ENCODE data around the gene DNAJB13.
"Not testable (repeated sequence)": the region's sequence is repeated elsewhere in the genome, so short reads cannot be mapped to it uniquely, and the experiment has no call there.

The DNAJB13 gene, protein sequence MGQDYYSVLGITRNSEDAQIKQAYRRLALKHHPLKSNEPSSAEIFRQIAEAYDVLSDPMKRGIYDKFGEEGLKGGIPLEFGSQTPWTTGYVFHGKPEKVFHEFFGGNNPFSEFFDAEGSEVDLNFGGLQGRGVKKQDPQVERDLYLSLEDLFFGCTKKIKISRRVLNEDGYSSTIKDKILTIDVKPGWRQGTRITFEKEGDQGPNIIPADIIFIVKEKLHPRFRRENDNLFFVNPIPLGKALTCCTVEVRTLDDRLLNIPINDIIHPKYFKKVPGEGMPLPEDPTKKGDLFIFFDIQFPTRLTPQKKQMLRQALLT

GRCh38 chr11:73950869-73951710, at the start of gene DNAJB13:
TSS of gene DNAJB13 (plus strand) at chr11:73951026. CDS start at chr11:73951070, 44 bp downstream.
- H3K36me3 ChIP-seq (ENCODE audit: insufficient read depth, low read length) = no peaks in the 10 kb centered on the region
- peaks cover 7% of the 10 kb centered on the region; the same call in 1 of the 2 replicates for H3K9me3 ChIP-seq (ENCODE audit: control insufficient read depth, insufficient read depth, low read length)
- peaks cover 3% of the 10 kb centered on the region; the same call in 1 of the 2 replicates for H3K4me1 ChIP-seq (ENCODE audit: insufficient read depth, low read length)
- H3K9ac ChIP-seq (ENCODE audit: low read depth, low read length) = no peak within 1 kb of the TSS

DNA sequence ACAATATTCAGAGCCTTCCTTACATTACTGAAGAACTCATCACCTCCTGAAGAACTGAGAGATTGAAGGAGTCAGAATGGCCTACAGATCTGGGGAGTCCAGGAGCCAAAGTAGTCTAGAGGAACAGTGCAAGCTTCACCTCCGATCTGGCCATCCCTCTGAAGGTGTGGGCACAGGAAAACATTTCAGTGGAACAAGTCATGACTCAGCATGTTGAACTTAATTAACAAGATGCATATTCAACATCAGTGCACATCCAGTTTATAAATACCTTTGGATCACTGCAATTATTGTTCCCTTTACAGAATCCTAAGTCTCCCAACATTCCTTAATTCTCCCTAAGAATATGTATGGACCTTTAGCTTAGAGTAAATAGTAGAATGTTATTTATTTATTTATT, 48.5 kb upstream of the DNAJB13 start:
- Histone ChIP-seq H3K9ac (ENCODE audit: low read depth, low read length) (no peak overlapping the region), H3K36me3 (ENCODE audit: insufficient read depth, low read length) (peaks cover 6% of the 10 kb centered on the region), H3K4me1 (ENCODE audit: insufficient read depth, low read length) (no peaks in the 10 kb centered on the region), H3K9me3 (ENCODE audit: control insufficient read depth, insufficient read depth, low read length) (no peaks in the 10 kb centered on the region)

DNA sequence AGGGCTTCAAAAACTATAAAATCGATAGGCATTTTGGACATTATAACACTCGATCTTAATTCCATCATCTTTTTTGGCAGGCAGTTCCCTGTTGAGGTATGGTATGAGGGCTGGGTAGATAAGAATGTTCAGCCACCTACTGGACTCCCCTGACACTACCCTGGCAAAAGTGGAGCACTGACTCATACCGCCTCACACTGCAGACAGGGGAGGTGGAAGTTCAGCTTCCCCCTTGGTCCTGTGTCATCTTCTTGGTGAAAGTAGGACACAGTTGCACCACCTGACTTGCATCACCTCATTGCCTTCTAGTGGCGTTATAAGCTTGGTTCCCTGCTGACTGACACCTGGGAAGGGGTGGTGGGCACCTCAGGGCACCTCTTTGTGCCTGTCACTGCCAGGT, 43.6 kb upstream of the DNAJB13 start:
- H3K4me1 ChIP-seq (ENCODE audit: insufficient read depth, low read length) = no peaks in the 10 kb centered on the region
- no peaks in the 10 kb centered on the region for H3K9me3 ChIP-seq (ENCODE audit: control insufficient read depth, insufficient read depth, low read length)
- peaks cover 5% of the 10 kb centered on the region for H3K36me3 ChIP-seq (ENCODE audit: insufficient read depth, low read length)
- H3K9ac ChIP-seq (ENCODE audit: low read depth, low read length) = no peak overlapping the region

DNA sequence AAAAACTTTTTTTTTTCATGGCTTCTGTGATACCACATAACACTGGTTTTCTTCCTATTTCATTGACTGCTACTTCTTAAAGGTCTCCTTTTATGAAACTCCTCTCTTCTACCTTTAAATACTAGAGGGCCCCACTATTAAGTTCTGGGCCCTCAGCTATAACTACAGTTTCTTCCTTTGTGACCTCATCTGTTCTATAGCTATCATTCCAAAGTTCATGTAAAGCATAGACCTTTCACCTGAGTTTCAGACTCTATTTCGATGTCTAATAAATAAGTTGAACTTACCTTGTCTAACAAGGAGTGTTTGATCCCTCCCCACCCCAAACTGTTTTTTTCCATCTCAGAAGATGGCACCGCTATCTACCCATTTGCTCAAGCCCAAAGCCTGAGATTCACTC, 38.8 kb upstream of the DNAJB13 start:
- Histone ChIP-seq H3K9ac (ENCODE audit: low read depth, low read length) (no peak overlapping the region), H3K36me3 (ENCODE audit: insufficient read depth, low read length) (peaks cover 9% of the 10 kb centered on the region; the same call in 1 of the 2 replicates), H3K9me3 (ENCODE audit: control insufficient read depth, insufficient read depth, low read length) (no peaks in the 10 kb centered on the region), H3K4me1 (ENCODE audit: insufficient read depth, low read length) (no peaks in the 10 kb centered on the region)

DNA sequence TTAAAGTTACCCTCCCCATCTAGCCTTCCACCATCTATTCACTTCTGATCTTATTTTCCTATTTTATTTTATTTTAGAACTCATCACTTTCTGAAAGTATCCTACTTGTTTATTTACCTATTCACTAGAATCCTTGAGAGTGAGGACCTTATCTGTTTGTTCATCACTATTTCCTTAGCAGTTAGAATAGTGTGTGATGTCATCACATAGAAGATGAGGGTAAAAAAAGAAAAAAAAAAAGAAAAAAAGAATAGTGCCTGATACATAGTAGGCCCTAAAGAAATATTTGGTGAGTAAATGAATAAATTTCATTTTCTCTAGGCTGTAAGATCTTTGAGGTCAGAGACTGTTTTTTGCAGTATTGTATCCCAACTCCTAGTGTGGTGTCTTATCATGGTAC, 37.4 kb upstream of the DNAJB13 start:
- Histone ChIP-seq H3K4me1 (ENCODE audit: insufficient read depth, low read length) (no peaks in the 10 kb centered on the region), H3K36me3 (ENCODE audit: insufficient read depth, low read length) (peaks cover 9% of the 10 kb centered on the region; the same call in 1 of the 2 replicates)

DNA sequence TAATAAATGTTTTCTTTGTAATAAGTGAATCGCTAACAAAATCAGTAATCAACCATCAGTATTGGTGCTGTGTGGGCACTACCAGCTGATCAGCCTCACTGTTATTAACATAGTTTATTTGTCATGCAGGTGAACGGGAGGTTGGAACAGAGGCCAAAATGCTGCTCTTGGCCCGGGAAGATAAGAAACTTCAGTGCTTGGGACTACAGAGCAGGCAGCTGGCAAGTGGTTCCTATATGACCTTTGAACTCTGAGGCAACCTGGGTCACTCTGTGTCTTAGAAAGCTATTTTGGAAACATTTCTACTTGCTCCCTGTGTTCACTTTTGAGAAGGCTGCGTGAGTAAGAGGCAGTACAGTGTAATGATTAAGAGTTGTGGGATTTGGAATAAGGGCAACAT, 36.5 kb upstream of the DNAJB13 start:
- Histone ChIP-seq H3K9me3 (ENCODE audit: control insufficient read depth, insufficient read depth, low read length) (no peaks in the 10 kb centered on the region), H3K36me3 (ENCODE audit: insufficient read depth, low read length) (peaks cover 11% of the 10 kb centered on the region), H3K4me1 (ENCODE audit: insufficient read depth, low read length) (no peaks in the 10 kb centered on the region), H3K9ac (ENCODE audit: low read depth, low read length) (no peak overlapping the region)

More for the DNA sequence above, 37.4 kb upstream of the DNAJB13 start:
- no peaks in the 10 kb centered on the region for H3K9me3 ChIP-seq (ENCODE audit: control insufficient read depth, insufficient read depth, low read length)
- H3K9ac ChIP-seq (ENCODE audit: low read depth, low read length) = no peak overlapping the region

DNA sequence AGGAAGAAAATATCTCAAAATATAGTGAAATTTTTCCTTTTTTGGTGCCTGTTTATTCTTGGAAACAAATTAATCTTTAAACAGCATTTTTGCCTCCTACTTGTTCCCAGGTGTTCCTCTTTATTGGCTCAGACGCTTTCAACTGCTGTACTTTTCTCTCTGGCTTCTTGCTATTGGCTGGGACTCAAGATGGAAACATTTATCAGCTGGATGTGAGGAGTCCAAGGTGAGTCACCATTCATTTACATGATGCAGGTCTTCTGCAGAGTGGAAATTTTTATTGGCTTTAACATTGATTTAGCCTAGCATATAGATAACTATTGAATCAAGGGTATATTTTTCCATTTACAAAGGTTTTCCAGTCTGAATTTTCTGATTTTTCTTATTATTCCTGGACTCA, 34.4 kb upstream of the DNAJB13 start:
- no peaks in the 10 kb centered on the region for H3K4me1 ChIP-seq (ENCODE audit: insufficient read depth, low read length)
- no peak overlapping the region for H3K9ac ChIP-seq (ENCODE audit: low read depth, low read length)
- H3K36me3 ChIP-seq (ENCODE audit: insufficient read depth, low read length) = peaks cover 12% of the 10 kb centered on the region
- H3K9me3 ChIP-seq (ENCODE audit: control insufficient read depth, insufficient read depth, low read length) = no peaks in the 10 kb centered on the region

DNA sequence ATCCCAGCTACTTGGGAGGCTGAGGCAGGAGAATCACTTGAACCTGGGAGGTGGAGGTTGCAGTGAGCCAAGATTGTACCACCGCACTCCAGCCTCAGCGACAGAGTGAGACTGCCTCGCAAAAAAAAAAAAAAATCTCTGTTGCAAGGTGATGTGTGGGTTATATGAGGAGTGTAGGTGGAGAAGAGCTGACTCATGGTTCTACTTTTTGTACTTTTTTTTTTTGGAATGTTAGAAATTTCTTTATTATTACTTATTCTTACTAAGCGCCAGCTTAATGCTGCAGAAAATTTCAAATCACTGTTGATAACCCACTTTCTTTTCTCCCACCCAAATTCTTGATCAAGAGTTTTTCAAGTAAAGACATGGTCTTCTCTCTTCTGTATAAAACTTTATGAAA, 29.6 kb upstream of the DNAJB13 start:
- H3K4me1 ChIP-seq (ENCODE audit: insufficient read depth, low read length) = no peaks in the 10 kb centered on the region
- H3K36me3 ChIP-seq (ENCODE audit: insufficient read depth, low read length) = peaks cover 8% of the 10 kb centered on the region
- H3K9me3 ChIP-seq (ENCODE audit: control insufficient read depth, insufficient read depth, low read length) = no peaks in the 10 kb centered on the region
- H3K9ac ChIP-seq (ENCODE audit: low read depth, low read length) = no peak overlapping the region

GRCh38 chr11:73929388-73929787, 21.4 kb upstream of the DNAJB13 start:
- H3K36me3 ChIP-seq (ENCODE audit: insufficient read depth, low read length) = peaks cover 16% of the 10 kb centered on the region
- no peak overlapping the region for H3K9ac ChIP-seq (ENCODE audit: low read depth, low read length)
- H3K9me3 ChIP-seq (ENCODE audit: control insufficient read depth, insufficient read depth, low read length) = no peaks in the 10 kb centered on the region; the same call in 1 of the 2 replicates
- H3K4me1 ChIP-seq (ENCODE audit: insufficient read depth, low read length) = no peaks in the 10 kb centered on the region

DNA sequence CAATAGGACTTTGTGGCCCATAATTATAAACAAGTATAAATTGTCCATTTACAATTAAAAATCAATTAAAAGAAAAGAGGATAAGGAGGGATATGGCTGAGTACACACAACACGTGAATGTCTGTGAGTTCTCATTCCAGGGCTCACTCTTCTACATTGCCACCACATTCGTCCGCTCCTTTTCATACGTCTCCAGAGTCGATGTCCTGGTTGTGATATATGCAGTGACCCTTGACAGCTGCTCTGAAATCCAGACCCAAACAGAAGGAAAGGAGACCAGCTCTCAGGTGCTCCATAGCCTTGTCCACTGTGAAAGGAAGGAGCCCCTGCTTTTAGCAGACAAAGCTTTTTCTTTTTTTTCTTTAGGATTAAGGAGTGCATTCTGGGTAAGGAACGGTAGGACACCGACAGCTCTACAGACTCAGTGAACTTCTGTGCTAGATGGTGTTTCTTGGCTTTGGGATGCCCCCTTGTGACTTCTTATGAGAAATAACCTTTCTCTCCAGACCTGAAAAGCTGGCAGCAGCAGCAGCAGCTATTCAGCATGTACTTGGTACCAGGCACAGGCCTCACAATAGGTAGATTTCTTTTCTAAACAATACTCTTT, 19.7 kb upstream of the DNAJB13 start:
- Histone ChIP-seq H3K9me3 (ENCODE audit: control insufficient read depth, insufficient read depth, low read length) (no peaks in the 10 kb centered on the region; the same call in 1 of the 2 replicates), H3K36me3 (ENCODE audit: insufficient read depth, low read length) (peaks cover 16% of the 10 kb centered on the region), H3K9ac (ENCODE audit: low read depth, low read length) (no peak overlapping the region), H3K4me1 (ENCODE audit: insufficient read depth, low read length) (no peaks in the 10 kb centered on the region)

- H3K36me3 ChIP-seq (ENCODE audit: insufficient read depth, low read length) = peaks cover 16% of the 10 kb centered on the region
- no peaks in the 10 kb centered on the region; the same call in 1 of the 2 replicates for H3K9me3 ChIP-seq (ENCODE audit: control insufficient read depth, insufficient read depth, low read length)
- H3K4me1 ChIP-seq (ENCODE audit: insufficient read depth, low read length) = no peaks in the 10 kb centered on the region
- H3K9ac ChIP-seq (ENCODE audit: low read depth, low read length) = no peak overlapping the region
Observed at GRCh38 chr11:73931951-73932350, 18.9 kb upstream of the DNAJB13 start.

DNA sequence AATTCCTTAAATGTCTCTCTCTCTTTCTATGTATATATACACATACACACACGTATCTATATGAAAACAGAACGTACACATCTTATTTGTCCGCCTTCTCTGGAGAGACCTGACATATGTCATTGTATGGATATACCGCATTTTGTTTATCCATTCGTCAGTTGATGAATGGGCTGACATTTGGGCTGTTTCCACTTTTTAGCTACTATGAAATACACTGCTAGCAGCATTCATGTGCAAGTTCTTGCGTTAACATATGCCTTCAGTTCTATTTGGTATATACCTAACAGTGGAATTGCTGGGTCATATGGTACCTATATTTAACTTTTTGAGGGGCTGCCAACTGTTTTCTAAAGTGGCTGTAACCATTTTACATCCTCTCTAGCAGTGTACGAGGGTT, 18.0 kb upstream of the DNAJB13 start:
- Histone ChIP-seq H3K4me1 (ENCODE audit: insufficient read depth, low read length) (no peaks in the 10 kb centered on the region), H3K9me3 (ENCODE audit: control insufficient read depth, insufficient read depth, low read length) (no peaks in the 10 kb centered on the region; the same call in 1 of the 2 replicates), H3K36me3 (ENCODE audit: insufficient read depth, low read length) (peaks cover 13% of the 10 kb centered on the region), H3K9ac (ENCODE audit: low read depth, low read length) (no peak overlapping the region)

- not testable (repeated sequence) for H3K36me3 ChIP-seq (ENCODE audit: insufficient read depth, low read length)
Observed at GRCh38 chr11:73936047-73936446, 14.8 kb upstream of the DNAJB13 start.

GRCh38 chr11:73939096-73939495, 11.7 kb upstream of the DNAJB13 start:
- Histone ChIP-seq H3K9me3 (ENCODE audit: control insufficient read depth, insufficient read depth, low read length) (peaks cover 20% of the 10 kb centered on the region), H3K9ac (ENCODE audit: low read depth, low read length) (no peak overlapping the region), H3K36me3 (ENCODE audit: insufficient read depth, low read length) (peaks cover 3% of the 10 kb centered on the region), H3K4me1 (ENCODE audit: insufficient read depth, low read length) (no peaks in the 10 kb centered on the region)

More at GRCh38 chr11:73936047-73936446, 14.8 kb upstream of the DNAJB13 start:
- not testable (repeated sequence) for H3K9ac ChIP-seq (ENCODE audit: low read depth, low read length); H3K4me1 ChIP-seq (ENCODE audit: insufficient read depth, low read length)
- H3K9me3 ChIP-seq (ENCODE audit: control insufficient read depth, insufficient read depth, low read length) = peaks cover 18% of the 10 kb centered on the region

All from ES-I3 (cell line).